Endometrium (tissue), 2 donors: ENCODE measurements around the gene EIPR1.

Source experiments
- FAIRE-seq: peaks from 2 replicates; lab custom pipeline; 2012; peaks lifted over from hg19 to GRCh38; lab: Jason Lieb, UNC
- donor health status: control.
- donor health status: control.

The EIPR1 gene

GRCh38 chr2:3146772-3147650, 230.6 kb downstream of the EIPR1 start:
- FAIRE-seq: no peak

GRCh38 chr2:3146175-3146574, 231.4 kb downstream of the EIPR1 start:
- no peak for FAIRE-seq

- no peak for FAIRE-seq
Observed at GRCh38 chr2:3145471-3146021, 232.1 kb downstream of the EIPR1 start.

GRCh38 chr2:3144856-3145255, 232.8 kb downstream of the EIPR1 start:
- FAIRE-seq: no peak

- no peak for FAIRE-seq
Observed at GRCh38 chr2:3143602-3144001, 234.0 kb downstream of the EIPR1 start.

GRCh38 chr2:3142961-3143571, 234.6 kb downstream of the EIPR1 start:
- FAIRE-seq: no peak

- no peak for FAIRE-seq
Observed at GRCh38 chr2:3142210-3142609, 235.4 kb downstream of the EIPR1 start.

- FAIRE-seq: no peak
Observed at GRCh38 chr2:3141696-3142095, 235.9 kb downstream of the EIPR1 start.

- no peak for FAIRE-seq
Observed at GRCh38 chr2:3139906-3140305, 237.7 kb downstream of the EIPR1 start.
